ENCODE data around the gene ANKRD13B. TPM values are rescaled to one million over a fixed set of nuclear protein-coding genes. Genes with fewer than 3 reads are reported as not detected.
A peak's percentile ranks its signal among the peaks of the same experiment; 100 is the strongest.

Gene ANKRD13B
- polyA plus RNA-seq, 1 donor (not counting 4 experiments of a cell fraction or from before 2014, with no cell fraction given) = 3.7 TPM

DNA sequence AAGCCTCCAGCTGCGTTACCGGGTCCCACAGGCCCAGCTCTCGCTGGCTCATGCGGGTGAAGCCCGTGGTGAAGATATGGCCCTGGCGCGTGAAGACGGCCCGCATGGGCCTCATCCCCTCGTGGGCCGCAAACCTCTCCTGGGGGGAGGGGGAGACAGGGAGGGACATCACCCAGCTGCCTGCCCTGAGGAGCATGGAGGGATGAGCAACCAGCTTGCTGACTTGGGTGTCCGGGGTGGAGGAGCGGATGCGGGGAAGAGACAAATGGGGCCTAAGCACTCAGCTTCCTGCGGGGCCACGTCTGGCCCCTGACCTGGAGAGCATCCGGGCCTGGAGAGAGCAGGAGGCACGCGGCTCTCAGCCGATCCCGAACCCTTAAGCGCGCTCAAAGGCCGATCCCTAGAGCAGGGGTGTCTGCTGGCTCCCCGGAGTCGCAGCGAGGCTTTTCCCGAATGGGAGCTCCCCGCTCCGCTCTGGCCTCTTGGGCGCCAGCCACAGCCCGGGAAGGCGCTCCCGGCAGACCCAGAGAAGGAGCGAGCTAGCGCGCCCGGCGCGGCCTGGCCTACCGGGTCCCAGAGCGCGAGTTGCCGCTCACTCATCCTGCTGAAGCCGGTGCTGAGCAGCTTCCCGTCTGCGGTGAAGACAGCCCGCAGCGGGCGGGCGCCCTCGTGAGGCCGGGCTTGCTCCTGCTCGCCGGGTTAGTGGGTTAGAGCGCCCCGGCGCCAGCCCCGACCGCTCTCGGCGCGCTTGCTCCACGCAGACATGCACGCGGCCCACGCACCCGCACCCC is 24.7 kb downstream of the ANKRD13B start:
- peak overlapping the region; percentile 75 for H3K4me2 ChIP-seq (ENCODE audit: control insufficient read depth, extremely low read depth, insufficient read depth, low read depth, low read length)
- no peak for FAIRE-seq

GRCh38 chr17:29618272-29619065 is 25.5 kb downstream of the ANKRD13B start:
- Histone ChIP-seq H3K9ac (ENCODE audit: control insufficient read depth, extremely low read depth, insufficient read depth, low read length) (peak overlapping the region; percentile 79), H2AFZ (ENCODE audit: control insufficient read depth, low read length) (no peak overlapping the region), H3K4me2 (ENCODE audit: control insufficient read depth, extremely low read depth, insufficient read depth, low read depth, low read length) (peak overlapping the region; percentile 75), H3K79me2 (ENCODE audit: control insufficient read depth, insufficient read depth, low read length) (peaks cover 23% of the 10 kb centered on the region), H3K36me3 (ENCODE audit: control insufficient read depth in 2 of 2, extremely low read depth in 1 of 2, insufficient read depth in 2 of 2, low read length in 2 of 2) (peaks cover 0 to 5% of the 10 kb centered on the region in 2 experiments), H3K9me3 (ENCODE audit: control insufficient read depth, low read depth, low read length) (no peaks in the 10 kb centered on the region), H3K27ac (ENCODE audit: control insufficient read depth, insufficient read depth, low read length) (peak overlapping the region; percentile 14), H3K4me3 (ENCODE audit: control insufficient read depth in 2 of 3, extremely low read depth in 1 of 3, insufficient read depth in 2 of 3, low read depth in 1 of 3, low read length in 3 of 3) (peak overlapping the region in 1 of 3 experiments; percentile 58), H4K20me1 (ENCODE audit: control insufficient read depth, extremely low read depth, insufficient read depth, low read length) (no peaks in the 10 kb centered on the region), H3K4me1 (ENCODE audit: control insufficient read depth, extremely low read depth, insufficient read depth, low read length) (peaks cover 76% of the 10 kb centered on the region), H3K27me3 (ENCODE audit: control insufficient read depth, extremely low read depth, insufficient read depth, low read length) (no peaks in the 10 kb centered on the region), H3K9me1 (ENCODE audit: control insufficient read depth, extremely low read depth, insufficient read depth, low read length) (no peaks in the 10 kb centered on the region)
- dilution Hi-C loops (cut with MboI; ENCODE audit: extremely low pct_ligation_motif_present, low sequenced_read_pairs) = no loop called here
- TF ChIP-seq CTCF (optimal IDR thresholded peaks at IDR 0.05 in 1 of 3, IDR thresholded peaks at IDR 0.05 in 1 of 3, conservative IDR thresholded peaks at IDR 0.05 in 1 of 3; ENCODE audit: extremely low read depth in 1 of 3, insufficient read depth in 2 of 3, low read length in 3 of 3) (peak in 1 of 3 experiments; percentile 4), EZH2 (IDR thresholded peaks at IDR 0.05; ENCODE audit: low read length) (no peak)
- DNase-seq (ENCODE audit: low read depth, low spot score) (no peak), FAIRE-seq (no peak)

More for the DNA sequence above, 24.7 kb downstream of the ANKRD13B start:
- peak overlapping the region; percentile 79 for H3K9ac ChIP-seq (ENCODE audit: control insufficient read depth, extremely low read depth, insufficient read depth, low read length)
- H4K20me1 ChIP-seq (ENCODE audit: control insufficient read depth, extremely low read depth, insufficient read depth, low read length) = no peaks in the 10 kb centered on the region
- dilution Hi-C loops (cut with MboI; ENCODE audit: extremely low pct_ligation_motif_present, low sequenced_read_pairs) = no loop called here
- H3K4me1 ChIP-seq (ENCODE audit: control insufficient read depth, extremely low read depth, insufficient read depth, low read length) = peaks cover 69% of the 10 kb centered on the region
- H2AFZ ChIP-seq (ENCODE audit: control insufficient read depth, low read length) = peak overlapping the region; percentile 52
- no peaks in the 10 kb centered on the region for H3K9me3 ChIP-seq (ENCODE audit: control insufficient read depth, low read depth, low read length)
- peak overlapping the region; percentile 17 to 58 (median 35) for H3K4me3 ChIP-seq (ENCODE audit: control insufficient read depth in 2 of 3, extremely low read depth in 1 of 3, insufficient read depth in 2 of 3, low read depth in 1 of 3, low read length in 3 of 3)
- H3K9me1 ChIP-seq (ENCODE audit: control insufficient read depth, extremely low read depth, insufficient read depth, low read length) = no peaks in the 10 kb centered on the region
- no peak for TF ChIP-seq EZH2 (IDR thresholded peaks at IDR 0.05; ENCODE audit: low read length)
- peak; percentile 58 to 97 (median 91) for TF ChIP-seq CTCF (optimal IDR thresholded peaks at IDR 0.05 in 1 of 3, IDR thresholded peaks at IDR 0.05 in 1 of 3, conservative IDR thresholded peaks at IDR 0.05 in 1 of 3; ENCODE audit: extremely low read depth in 1 of 3, insufficient read depth in 2 of 3, low read length in 3 of 3)
- no peaks in the 10 kb centered on the region for H3K27me3 ChIP-seq (ENCODE audit: control insufficient read depth, extremely low read depth, insufficient read depth, low read length)
- peaks cover 23% of the 10 kb centered on the region for H3K79me2 ChIP-seq (ENCODE audit: control insufficient read depth, insufficient read depth, low read length)
- no peak for DNase-seq (ENCODE audit: low read depth, low spot score)
- peaks cover 0 to 5% of the 10 kb centered on the region in 2 experiments for H3K36me3 ChIP-seq (ENCODE audit: control insufficient read depth in 2 of 2, extremely low read depth in 1 of 2, insufficient read depth in 2 of 2, low read length in 2 of 2)
- H3K27ac ChIP-seq (ENCODE audit: control insufficient read depth, insufficient read depth, low read length) = peak overlapping the region; percentile 85
